ENCODE results near the gene UNC119B. TPM values are rescaled to one million over a fixed set of nuclear protein-coding genes. Genes with fewer than 3 reads are reported as not detected.

Gene UNC119B
- total RNA-seq, 4 donors from 2014 or later = 9.8 to 25.4 (median 21.5) TPM

GRCh38 chr12:120748242-120748641 lies 38.0 kb downstream of the UNC119B start:
- intact Hi-C loops (cut with DNase I; ENCODE audit: low total_unique reads) = no loop called here
- H3K36me3 ChIP-seq = no peaks in the 10 kb centered on the region
- TF ChIP-seq POLR2AphosphoS5 (IDR thresholded peaks at IDR 0.05) = no peak
- no peak for TF ChIP-seq EP300 (IDR thresholded peaks at IDR 0.05; ENCODE audit: low read depth)
- no peak for TF ChIP-seq CTCF (IDR thresholded peaks at IDR 0.05)
- TF ChIP-seq POLR2A (IDR thresholded peaks at IDR 0.05) = no peak
- no peaks in the 10 kb centered on the region for H3K9me3 ChIP-seq
- DNase-seq = no peak
- no peaks in the 10 kb centered on the region for H3K27me3 ChIP-seq
- no peak overlapping the region for H3K27ac ChIP-seq
- H3K4me3 ChIP-seq = no peak overlapping the region
- WGBS, 2 donors (ENCODE audit: low coverage in 1 of 2) = 65 to 84% methylated on average over 4 to 7 of the region's 7 CpGs
- no peaks in the 10 kb centered on the region for H3K4me1 ChIP-seq
- in situ Hi-C loops (cut with MboI; ENCODE audit: low pct_ligation_motif_present in 1 of 4, low pct_unique_long_range_greater_than_20kb in 1 of 4, low sequenced_read_pairs in 3 of 4) = no loop called here

- no peak for DNase-seq
- WGBS, 2 donors (ENCODE audit: low coverage in 1 of 2) = 77 to 78% methylated on average over 5 of the region's 5 CpGs
- H3K27ac ChIP-seq = no peak overlapping the region
- intact Hi-C loops (cut with DNase I; ENCODE audit: low total_unique reads) = no loop called here
- no peaks in the 10 kb centered on the region for H3K9me3 ChIP-seq
- no peaks in the 10 kb centered on the region for H3K27me3 ChIP-seq
- H3K36me3 ChIP-seq = no peaks in the 10 kb centered on the region
- TF ChIP-seq POLR2AphosphoS5 (IDR thresholded peaks at IDR 0.05) = no peak
- TF ChIP-seq POLR2A (IDR thresholded peaks at IDR 0.05) = no peak
- no peak for TF ChIP-seq CTCF (IDR thresholded peaks at IDR 0.05)
- no peak for TF ChIP-seq EP300 (IDR thresholded peaks at IDR 0.05; ENCODE audit: low read depth)
- no peak overlapping the region for H3K4me3 ChIP-seq
- no peaks in the 10 kb centered on the region for H3K4me1 ChIP-seq
- in situ Hi-C loops (cut with MboI; ENCODE audit: low pct_ligation_motif_present in 1 of 4, low pct_unique_long_range_greater_than_20kb in 1 of 4, low sequenced_read_pairs in 3 of 4) = no loop called here
Observed at GRCh38 chr12:120749256-120749655, 39.0 kb downstream of the UNC119B start.

GRCh38 chr12:120750806-120751205 lies 40.5 kb downstream of the UNC119B start:
- H3K4me1 ChIP-seq = no peaks in the 10 kb centered on the region
- peaks cover 0 to 4% of the 10 kb centered on the region in 2 donors for H3K9me3 ChIP-seq
- no peak for DNase-seq
- H3K36me3 ChIP-seq = no peaks in the 10 kb centered on the region
- TF ChIP-seq POLR2A (IDR thresholded peaks at IDR 0.05) = no peak
- TF ChIP-seq POLR2AphosphoS5 (IDR thresholded peaks at IDR 0.05) = no peak
- no peak for TF ChIP-seq CTCF (IDR thresholded peaks at IDR 0.05)
- no peak for TF ChIP-seq EP300 (IDR thresholded peaks at IDR 0.05; ENCODE audit: low read depth)
- in situ Hi-C loops (cut with MboI; ENCODE audit: low pct_ligation_motif_present in 1 of 4, low pct_unique_long_range_greater_than_20kb in 1 of 4, low sequenced_read_pairs in 3 of 4) (no loop called here), intact Hi-C loops (cut with DNase I; ENCODE audit: low total_unique reads) (no loop called here)
- no peak overlapping the region for H3K27ac ChIP-seq
- H3K4me3 ChIP-seq = no peak overlapping the region
- no peaks in the 10 kb centered on the region for H3K27me3 ChIP-seq
- WGBS, 2 donors (ENCODE audit: low coverage in 1 of 2) = 94 to 100% methylated on average over 5 of the region's 5 CpGs

GRCh38 chr12:120751389-120751788 lies 41.1 kb downstream of the UNC119B start:
- intact Hi-C loops (cut with DNase I; ENCODE audit: low total_unique reads) = no loop called here

More at GRCh38 chr12:120751389-120751788, 41.1 kb downstream of the UNC119B start:
- H3K36me3 ChIP-seq = no peaks in the 10 kb centered on the region
- no peak overlapping the region for H3K4me3 ChIP-seq
- H3K4me1 ChIP-seq = peaks cover 0 to under 1% (median under 1%) of the 10 kb centered on the region in 4 donors
- in situ Hi-C loops (cut with MboI; ENCODE audit: low pct_ligation_motif_present in 1 of 4, low pct_unique_long_range_greater_than_20kb in 1 of 4, low sequenced_read_pairs in 3 of 4) = no loop called here
- no peak for DNase-seq
- no peak overlapping the region for H3K27ac ChIP-seq
- WGBS, 2 donors (ENCODE audit: low coverage in 1 of 2) = 97% methylated on average over 9 of the region's 9 CpGs; no CpG with 5 or more reads in 1 of the 2 donors
- TF ChIP-seq CTCF (IDR thresholded peaks at IDR 0.05) = no peak
- no peak for TF ChIP-seq POLR2A (IDR thresholded peaks at IDR 0.05)
- no peak for TF ChIP-seq EP300 (IDR thresholded peaks at IDR 0.05; ENCODE audit: low read depth)
- TF ChIP-seq POLR2AphosphoS5 (IDR thresholded peaks at IDR 0.05) = no peak
- H3K27me3 ChIP-seq = no peaks in the 10 kb centered on the region
- H3K9me3 ChIP-seq = peaks cover 0 to 4% of the 10 kb centered on the region in 2 donors
